Measurements from ENCODE around the gene MUC5B.

DNA sequence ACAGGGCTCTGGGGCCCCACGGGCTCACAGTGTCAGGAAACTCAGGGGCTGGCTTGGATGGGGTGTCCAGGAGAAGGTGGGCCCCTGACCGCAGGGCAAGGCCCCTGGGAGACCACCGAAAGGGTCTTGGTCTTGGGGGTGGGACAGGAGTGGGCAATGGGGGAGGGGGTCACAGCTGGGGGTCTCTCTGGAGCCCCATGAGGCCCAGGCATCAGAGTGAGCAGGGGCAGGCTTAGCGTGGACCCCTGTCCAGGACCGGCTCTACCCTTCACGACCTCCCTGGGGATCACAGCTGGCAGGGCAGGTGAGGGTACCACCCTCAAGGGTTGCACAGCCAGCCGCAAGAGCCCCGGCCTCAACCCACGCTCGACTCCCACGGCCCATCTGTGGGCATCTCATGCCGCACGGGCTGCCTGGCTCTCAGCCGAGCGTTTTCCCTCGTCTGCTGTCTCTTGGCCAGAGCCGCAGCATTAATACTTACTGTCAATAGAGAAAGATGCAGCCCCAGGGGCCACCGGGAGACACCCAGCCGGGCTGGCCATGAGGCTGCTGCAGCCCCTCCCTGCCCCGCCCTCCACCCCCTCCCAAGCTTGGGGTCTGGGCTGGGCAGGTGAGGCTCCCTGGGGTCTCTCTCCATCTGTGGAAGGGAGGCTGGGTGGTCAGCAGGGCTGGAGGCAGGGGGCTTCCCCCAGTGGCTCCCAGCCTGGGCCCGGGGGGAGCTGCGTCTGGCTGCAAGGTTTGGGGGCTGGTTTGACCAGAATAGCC is 662 bp downstream of the MUC5B start:
- TF ChIP-seq, protein P1, sequence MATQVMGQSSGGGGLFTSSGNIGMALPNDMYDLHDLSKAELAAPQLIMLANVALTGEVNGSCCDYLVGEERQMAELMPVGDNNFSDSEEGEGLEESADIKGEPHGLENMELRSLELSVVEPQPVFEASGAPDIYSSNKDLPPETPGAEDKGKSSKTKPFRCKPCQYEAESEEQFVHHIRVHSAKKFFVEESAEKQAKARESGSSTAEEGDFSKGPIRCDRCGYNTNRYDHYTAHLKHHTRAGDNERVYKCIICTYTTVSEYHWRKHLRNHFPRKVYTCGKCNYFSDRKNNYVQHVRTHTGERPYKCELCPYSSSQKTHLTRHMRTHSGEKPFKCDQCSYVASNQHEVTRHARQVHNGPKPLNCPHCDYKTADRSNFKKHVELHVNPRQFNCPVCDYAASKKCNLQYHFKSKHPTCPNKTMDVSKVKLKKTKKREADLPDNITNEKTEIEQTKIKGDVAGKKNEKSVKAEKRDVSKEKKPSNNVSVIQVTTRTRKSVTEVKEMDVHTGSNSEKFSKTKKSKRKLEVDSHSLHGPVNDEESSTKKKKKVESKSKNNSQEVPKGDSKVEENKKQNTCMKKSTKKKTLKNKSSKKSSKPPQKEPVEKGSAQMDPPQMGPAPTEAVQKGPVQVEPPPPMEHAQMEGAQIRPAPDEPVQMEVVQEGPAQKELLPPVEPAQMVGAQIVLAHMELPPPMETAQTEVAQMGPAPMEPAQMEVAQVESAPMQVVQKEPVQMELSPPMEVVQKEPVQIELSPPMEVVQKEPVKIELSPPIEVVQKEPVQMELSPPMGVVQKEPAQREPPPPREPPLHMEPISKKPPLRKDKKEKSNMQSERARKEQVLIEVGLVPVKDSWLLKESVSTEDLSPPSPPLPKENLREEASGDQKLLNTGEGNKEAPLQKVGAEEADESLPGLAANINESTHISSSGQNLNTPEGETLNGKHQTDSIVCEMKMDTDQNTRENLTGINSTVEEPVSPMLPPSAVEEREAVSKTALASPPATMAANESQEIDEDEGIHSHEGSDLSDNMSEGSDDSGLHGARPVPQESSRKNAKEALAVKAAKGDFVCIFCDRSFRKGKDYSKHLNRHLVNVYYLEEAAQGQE (IDR thresholded peaks at IDR 0.05) = no peak
- TF ChIP-seq, protein P2, sequence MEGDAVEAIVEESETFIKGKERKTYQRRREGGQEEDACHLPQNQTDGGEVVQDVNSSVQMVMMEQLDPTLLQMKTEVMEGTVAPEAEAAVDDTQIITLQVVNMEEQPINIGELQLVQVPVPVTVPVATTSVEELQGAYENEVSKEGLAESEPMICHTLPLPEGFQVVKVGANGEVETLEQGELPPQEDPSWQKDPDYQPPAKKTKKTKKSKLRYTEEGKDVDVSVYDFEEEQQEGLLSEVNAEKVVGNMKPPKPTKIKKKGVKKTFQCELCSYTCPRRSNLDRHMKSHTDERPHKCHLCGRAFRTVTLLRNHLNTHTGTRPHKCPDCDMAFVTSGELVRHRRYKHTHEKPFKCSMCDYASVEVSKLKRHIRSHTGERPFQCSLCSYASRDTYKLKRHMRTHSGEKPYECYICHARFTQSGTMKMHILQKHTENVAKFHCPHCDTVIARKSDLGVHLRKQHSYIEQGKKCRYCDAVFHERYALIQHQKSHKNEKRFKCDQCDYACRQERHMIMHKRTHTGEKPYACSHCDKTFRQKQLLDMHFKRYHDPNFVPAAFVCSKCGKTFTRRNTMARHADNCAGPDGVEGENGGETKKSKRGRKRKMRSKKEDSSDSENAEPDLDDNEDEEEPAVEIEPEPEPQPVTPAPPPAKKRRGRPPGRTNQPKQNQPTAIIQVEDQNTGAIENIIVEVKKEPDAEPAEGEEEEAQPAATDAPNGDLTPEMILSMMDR (IDR thresholded peaks at IDR 0.05; ENCODE audit: low read depth, low read length, missing input control) = no peak
- TF ChIP-seq GABPA (IDR thresholded peaks at IDR 0.05 in 1 of 2, conservative IDR thresholded peaks at IDR 0.05 in 1 of 2) (no peak), MAX (IDR thresholded peaks at IDR 0.05) (no peak), RAD21 (IDR thresholded peaks at IDR 0.05) (no peak), SP1 (IDR thresholded peaks at IDR 0.05) (no peak), YY1 (IDR thresholded peaks at IDR 0.05) (no peak), HNF4G (IDR thresholded peaks at IDR 0.05) (no peak)
- TF ChIP-seq, protein P3, sequence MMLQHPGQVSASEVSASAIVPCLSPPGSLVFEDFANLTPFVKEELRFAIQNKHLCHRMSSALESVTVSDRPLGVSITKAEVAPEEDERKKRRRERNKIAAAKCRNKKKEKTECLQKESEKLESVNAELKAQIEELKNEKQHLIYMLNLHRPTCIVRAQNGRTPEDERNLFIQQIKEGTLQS (IDR thresholded peaks at IDR 0.05) = no peak

All from liver (tissue), 3 donors.